ENCODE measurements around the gene PSME3. TPM values are rescaled to one million over a fixed set of nuclear protein-coding genes. Genes with fewer than 3 reads are reported as not detected.
A peak's percentile ranks its signal among the peaks of the same experiment; 100 is the strongest.

Gene PSME3
- total and polyA plus RNA-seq, 2 of the 13 experiments (the other 11 are each of a cell fraction or from before 2014, with no cell fraction given), result 66.3 to 135 TPM

- TF ChIP-seq ZNF503 (CRISPR knock-in tag; IDR thresholded peaks at IDR 0.05), result no peak; the same call in 1 of the 2 replicates
- no peak for TF ChIP-seq CHD2 (IDR thresholded peaks at IDR 0.05; ENCODE audit: low read depth, low read length)
- TF ChIP-seq MIER3 (CRISPR knock-in tag; IDR thresholded peaks at IDR 0.05; ENCODE audit: borderline replicate concordance), result no peak
- no peak for TF ChIP-seq ATF2 (CRISPR knock-in tag; IDR thresholded peaks at IDR 0.05)
- TF ChIP-seq POLR2G (IDR thresholded peaks at IDR 0.05; ENCODE audit: low read depth, low read length), result peak; percentile 81
- no peak for TF ChIP-seq ZNF749 (CRISPR knock-in tag; IDR thresholded peaks at IDR 0.05; ENCODE audit: borderline replicate concordance)
- TF ChIP-seq CENPX (CRISPR knock-in tag; IDR thresholded peaks at IDR 0.05), result no peak
- TF ChIP-seq ZSCAN29 (CRISPR knock-in tag; conservative IDR thresholded peaks at IDR 0.05), result no peak
- no peak for TF ChIP-seq CBX2 (IDR thresholded peaks at IDR 0.05; ENCODE audit: low read depth, low read length)
- no peak for TF ChIP-seq CBX2 (CRISPR knock-in tag; IDR thresholded peaks at IDR 0.05; ENCODE audit: low read depth)
- TF ChIP-seq CREM (IDR thresholded peaks at IDR 0.05), result no peak
- no peak for TF ChIP-seq CREM (CRISPR knock-in tag; IDR thresholded peaks at IDR 0.05)
- TF ChIP-seq KLF9 (CRISPR knock-in tag; IDR thresholded peaks at IDR 0.05; ENCODE audit: low read depth), result peak; percentile 77; the same call in 1 of the 2 replicates
- TF ChIP-seq IRF2 (CRISPR knock-in tag; IDR thresholded peaks at IDR 0.05), result no peak
- peak; percentile 73 for TF ChIP-seq SAP130 (CRISPR knock-in tag; IDR thresholded peaks at IDR 0.05; ENCODE audit: low read depth)
- TF ChIP-seq PAXIP1 (CRISPR knock-in tag; conservative IDR thresholded peaks at IDR 0.05), result peak; percentile 52
- no peak for TF ChIP-seq ZNF34 (CRISPR knock-in tag; IDR thresholded peaks at IDR 0.05; ENCODE audit: borderline replicate concordance)
- no peak for TF ChIP-seq GRHL1 (CRISPR knock-in tag; conservative IDR thresholded peaks at IDR 0.05)
- TF ChIP-seq GTF2F1 (IDR thresholded peaks at IDR 0.05; ENCODE audit: low read length), result no peak
Measured at GRCh38 chr17:42797067-42798007, 35.9 kb upstream of the PSME3 start (continued).

Data from HepG2 (cell line).